ENCODE measurements around the gene BICD1.
A peak's percentile ranks its signal among the peaks of the same experiment; 100 is the strongest.

The BICD1 gene

DNA sequence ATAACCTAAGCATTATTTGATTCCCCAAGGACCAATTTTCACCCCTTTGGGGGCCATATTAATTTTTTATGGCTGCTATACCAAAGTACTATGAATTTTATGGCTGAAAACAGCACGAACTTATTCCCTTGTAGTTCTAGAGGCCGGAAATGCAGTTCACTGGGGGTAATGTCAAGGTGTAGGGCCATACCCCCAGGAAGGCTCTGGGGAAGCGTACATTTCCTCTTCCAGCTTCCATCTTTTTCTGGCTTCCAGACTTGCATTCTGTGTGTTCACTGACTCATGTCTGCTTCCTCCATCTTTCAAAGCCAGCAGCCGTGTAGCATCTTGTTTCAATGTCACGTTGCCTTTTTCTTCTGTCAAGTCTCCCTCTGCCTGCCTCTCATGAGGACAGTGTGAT, 133.5 kb downstream of the BICD1 start:
- no peak for TF ChIP-seq REST (IDR thresholded peaks at IDR 0.05; ENCODE audit: low read depth)

GRCh38 chr12:32240831-32241230, 134.2 kb downstream of the BICD1 start:
- TF ChIP-seq TAF1 (IDR thresholded peaks at IDR 0.05; ENCODE audit: low read depth) (no peak), CREB1 (IDR thresholded peaks at IDR 0.05; ENCODE audit: low read depth) (no peak), EP300 (IDR thresholded peaks at IDR 0.05; ENCODE audit: borderline replicate concordance) (no peak), RAD21 (IDR thresholded peaks at IDR 0.05; ENCODE audit: low read depth) (no peak), ZBTB7A (IDR thresholded peaks at IDR 0.05; ENCODE audit: low read depth) (no peak), CEBPB (IDR thresholded peaks at IDR 0.05) (no peak), TCF12 (IDR thresholded peaks at IDR 0.05; ENCODE audit: low read depth) (no peak), TEAD4 (IDR thresholded peaks at IDR 0.05) (no peak), FOXM1 (IDR thresholded peaks at IDR 0.05; ENCODE audit: borderline replicate concordance, low read depth) (no peak), NFIC (IDR thresholded peaks at IDR 0.05) (no peak), USF1 (IDR thresholded peaks at IDR 0.05) (no peak), EGR1 (IDR thresholded peaks at IDR 0.05) (no peak), YY1 (IDR thresholded peaks at IDR 0.05; ENCODE audit: low read depth) (no peak), REST (IDR thresholded peaks at IDR 0.05; ENCODE audit: low read depth) (no peak)
- TF ChIP-seq, protein P1, sequence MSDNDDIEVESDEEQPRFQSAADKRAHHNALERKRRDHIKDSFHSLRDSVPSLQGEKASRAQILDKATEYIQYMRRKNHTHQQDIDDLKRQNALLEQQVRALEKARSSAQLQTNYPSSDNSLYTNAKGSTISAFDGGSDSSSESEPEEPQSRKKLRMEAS (IDR thresholded peaks at IDR 0.05): no peak

DNA sequence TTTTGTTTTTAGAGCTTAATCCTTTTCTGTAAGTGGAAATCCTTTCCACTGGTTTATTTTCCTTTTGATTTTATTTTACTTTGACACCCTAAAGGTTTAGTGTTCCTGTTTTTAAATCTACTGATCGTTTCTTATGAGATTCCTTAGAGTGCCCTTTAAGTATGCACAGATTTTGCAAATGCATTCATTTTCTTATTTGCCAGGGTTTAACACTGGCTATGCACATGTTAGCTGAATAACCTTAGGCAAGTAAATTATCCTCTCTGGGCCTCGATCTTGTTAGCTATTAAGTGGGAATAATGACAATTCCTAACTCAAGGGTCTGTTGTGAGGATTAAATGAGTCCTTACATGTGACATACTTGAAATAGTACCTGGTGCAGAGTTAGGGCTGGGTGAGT, 136.0 kb downstream of the BICD1 start:
- TF ChIP-seq CEBPB (IDR thresholded peaks at IDR 0.05) (no peak), EGR1 (IDR thresholded peaks at IDR 0.05) (no peak)

DNA sequence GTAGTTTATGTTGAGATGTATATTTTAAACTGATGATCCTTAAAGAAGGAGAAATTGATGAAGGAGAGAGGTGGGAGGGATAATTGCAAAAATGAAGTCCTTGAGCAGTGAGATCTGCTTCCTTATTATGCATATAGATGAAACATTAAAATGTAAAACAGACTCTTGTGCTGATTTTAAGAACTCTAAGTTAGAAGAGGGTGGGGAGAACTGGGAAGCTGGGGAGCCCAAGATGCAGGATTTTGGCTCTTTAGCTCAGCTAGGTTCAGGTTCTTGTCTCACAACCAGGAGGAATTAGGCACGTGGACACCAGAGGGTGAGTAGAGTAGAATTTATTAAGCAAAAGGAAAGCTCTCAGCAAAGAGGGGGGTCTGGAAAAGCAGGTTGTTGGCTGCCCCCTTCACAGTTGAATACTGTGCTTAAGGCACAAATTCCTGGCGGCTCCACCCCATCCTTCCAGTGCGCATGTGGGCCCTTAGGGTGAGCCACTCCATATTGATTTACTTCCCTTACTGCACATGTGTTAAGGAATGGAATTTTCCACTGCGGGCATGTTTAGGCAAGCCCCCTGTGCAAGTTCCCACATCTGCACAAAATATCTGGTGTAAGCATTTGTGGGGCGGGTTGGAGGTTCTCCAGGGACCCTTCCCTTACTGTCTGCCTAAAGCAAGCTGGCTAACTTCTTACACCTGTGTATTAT, 141.9 kb downstream of the BICD1 start:
- TF ChIP-seq REST (IDR thresholded peaks at IDR 0.05; ENCODE audit: low read depth): no peak

DNA sequence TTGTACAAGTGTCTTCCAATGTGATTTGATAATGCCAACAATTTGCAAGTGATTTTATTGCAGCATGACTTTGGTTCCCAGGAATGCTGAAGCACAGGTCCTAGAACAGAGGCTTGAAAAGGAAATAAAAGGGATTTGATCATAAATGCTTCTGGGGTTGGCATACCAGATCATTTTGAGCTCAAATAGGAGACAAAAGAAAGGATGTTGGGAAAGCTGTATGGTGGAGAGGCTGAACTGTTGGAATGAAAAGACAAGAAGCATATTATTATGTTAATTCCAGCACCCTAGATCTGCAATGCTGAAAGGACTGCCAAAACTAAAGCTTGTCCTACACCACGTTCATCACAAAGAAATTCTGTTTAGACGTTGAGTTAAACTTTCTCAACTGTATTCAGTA, 143.1 kb downstream of the BICD1 start:
- 0 out of 2 replicates have a peak, but pooled peaks have one; percentile 49 for TF ChIP-seq EP300 (IDR thresholded peaks at IDR 0.05; ENCODE audit: borderline replicate concordance)
- no peak for TF ChIP-seq ZBTB7A (IDR thresholded peaks at IDR 0.05; ENCODE audit: low read depth)
- TF ChIP-seq, protein P1 (IDR thresholded peaks at IDR 0.05): no peak; the same call in 1 of the 2 replicates
- TF ChIP-seq TEAD4 (IDR thresholded peaks at IDR 0.05): peak; percentile 91
- no peak for TF ChIP-seq FOXM1 (IDR thresholded peaks at IDR 0.05; ENCODE audit: borderline replicate concordance, low read depth)
- peak; percentile 62; the same call in 1 of the 2 replicates for TF ChIP-seq NFIC (IDR thresholded peaks at IDR 0.05)
- peak; percentile 56; the same call in 1 of the 2 replicates for TF ChIP-seq TCF12 (IDR thresholded peaks at IDR 0.05; ENCODE audit: low read depth)
- TF ChIP-seq REST (IDR thresholded peaks at IDR 0.05; ENCODE audit: low read depth): no peak
